ENCODE measurements around the gene NFKBIZ.

NFKBIZ gene

GRCh38 chr3:101840066-101840465 is 9.2 kb upstream of the NFKBIZ start:
- no peaks in the 10 kb centered on the region for H3K27me3 ChIP-seq (ENCODE audit: insufficient read depth, poor library complexity, severe bottlenecking)
- no peak overlapping the region for H3K27ac ChIP-seq (replicated peaks)
- no peak overlapping the region for H3K4me3 ChIP-seq (replicated peaks; ENCODE audit: insufficient read depth, low read length)
- DNase-seq (ENCODE audit: low read depth in 1 of 2, low spot score in 1 of 2) = no peak
- TF ChIP-seq SPI1 (IDR thresholded peaks at IDR 0.05; ENCODE audit: borderline replicate concordance, low read depth) = no peak
- no peak for TF ChIP-seq REST (IDR thresholded peaks at IDR 0.05; ENCODE audit: insufficient replicate concordance, low read depth)
- no peak for TF ChIP-seq GABPA (IDR thresholded peaks at IDR 0.05; ENCODE audit: low read depth)
- no peak for TF ChIP-seq POLR2AphosphoS5 (IDR thresholded peaks at IDR 0.05; ENCODE audit: low read depth)
- TF ChIP-seq CTCF (IDR thresholded peaks at IDR 0.05; ENCODE audit: insufficient read depth, low read length) = no peak

GRCh38 chr3:101842245-101842934 is 6.9 kb upstream of the NFKBIZ start:
- no peak for TF ChIP-seq GABPA (IDR thresholded peaks at IDR 0.05; ENCODE audit: low read depth)
- no peak for TF ChIP-seq CTCF (IDR thresholded peaks at IDR 0.05; ENCODE audit: insufficient read depth, low read length)
- no peak for TF ChIP-seq POLR2AphosphoS5 (IDR thresholded peaks at IDR 0.05; ENCODE audit: low read depth)
- TF ChIP-seq REST (IDR thresholded peaks at IDR 0.05; ENCODE audit: insufficient replicate concordance, low read depth) = no peak
- TF ChIP-seq SPI1 (IDR thresholded peaks at IDR 0.05; ENCODE audit: borderline replicate concordance, low read depth) = no peak
- no peak for DNase-seq (ENCODE audit: low read depth in 1 of 2, low spot score in 1 of 2)
- H3K27ac ChIP-seq (replicated peaks) = no peak overlapping the region
- no peak overlapping the region for H3K4me3 ChIP-seq (replicated peaks; ENCODE audit: insufficient read depth, low read length)
- H3K27me3 ChIP-seq (ENCODE audit: insufficient read depth, poor library complexity, severe bottlenecking) = no peaks in the 10 kb centered on the region

GRCh38 chr3:101842935-101843330 is 6.4 kb upstream of the NFKBIZ start:
- H3K27ac ChIP-seq (replicated peaks) = no peak overlapping the region
- H3K4me3 ChIP-seq (replicated peaks; ENCODE audit: insufficient read depth, low read length) = no peak overlapping the region
- no peak for DNase-seq (ENCODE audit: low read depth in 1 of 2, low spot score in 1 of 2)
- H3K27me3 ChIP-seq (ENCODE audit: insufficient read depth, poor library complexity, severe bottlenecking) = no peaks in the 10 kb centered on the region
- no peak for TF ChIP-seq POLR2AphosphoS5 (IDR thresholded peaks at IDR 0.05; ENCODE audit: low read depth)
- no peak for TF ChIP-seq REST (IDR thresholded peaks at IDR 0.05; ENCODE audit: insufficient replicate concordance, low read depth)
- no peak for TF ChIP-seq CTCF (IDR thresholded peaks at IDR 0.05; ENCODE audit: insufficient read depth, low read length)
- TF ChIP-seq GABPA (IDR thresholded peaks at IDR 0.05; ENCODE audit: low read depth) = no peak
- TF ChIP-seq SPI1 (IDR thresholded peaks at IDR 0.05; ENCODE audit: borderline replicate concordance, low read depth) = no peak
